ENCODE data around the gene WIF1.

WIF1 gene

DNA sequence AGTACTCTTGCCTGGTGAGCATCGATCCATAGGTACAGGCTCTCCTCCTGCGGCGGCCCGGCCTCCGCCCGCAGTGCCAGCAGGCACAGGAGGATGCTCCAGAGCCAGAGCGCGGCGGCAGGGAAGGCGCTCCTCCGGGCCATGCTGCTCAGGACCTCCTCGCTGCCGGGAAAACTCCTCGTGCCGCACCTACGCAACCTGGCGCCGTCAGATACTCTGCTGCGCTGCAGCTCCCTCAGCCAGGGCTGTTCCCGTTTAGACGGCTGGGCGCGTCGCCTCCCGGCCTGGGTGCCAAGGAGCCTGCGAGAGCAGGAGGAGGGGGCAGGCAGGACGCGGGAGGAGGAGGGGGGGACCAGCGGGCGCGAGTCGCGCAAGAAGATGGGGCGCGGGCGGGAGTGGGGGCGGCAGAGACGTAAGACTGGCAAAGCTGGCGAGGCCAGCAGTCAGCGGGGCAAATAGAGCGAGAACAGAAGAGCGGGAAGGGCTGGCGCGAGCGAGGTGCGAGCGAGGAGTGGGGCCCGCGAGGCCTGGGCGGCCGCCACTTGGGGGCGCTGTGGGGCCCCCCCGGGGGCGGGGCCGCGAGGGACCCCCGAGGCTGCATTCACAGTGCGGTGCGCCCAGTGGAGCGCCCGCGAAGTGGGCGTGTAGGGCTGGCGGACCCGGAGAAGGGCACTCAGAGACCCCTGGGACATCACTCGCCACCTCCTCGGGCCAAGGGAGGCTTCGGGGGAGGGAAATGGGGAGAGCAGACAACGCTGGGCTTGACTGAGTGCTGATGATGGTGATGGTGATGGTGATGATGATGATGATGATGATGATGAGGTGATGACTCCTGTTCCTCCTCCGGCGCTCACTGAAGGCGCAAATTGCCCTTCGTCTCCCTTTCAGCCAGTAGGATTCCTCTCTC lies at the start of gene WIF1:
WIF1 (minus strand) TSS at position 257 of the 907 bp plus-strand sequence; CDS start at position 143, 114 bp downstream.
- DNase-seq: peak; percentile 63

DNA sequence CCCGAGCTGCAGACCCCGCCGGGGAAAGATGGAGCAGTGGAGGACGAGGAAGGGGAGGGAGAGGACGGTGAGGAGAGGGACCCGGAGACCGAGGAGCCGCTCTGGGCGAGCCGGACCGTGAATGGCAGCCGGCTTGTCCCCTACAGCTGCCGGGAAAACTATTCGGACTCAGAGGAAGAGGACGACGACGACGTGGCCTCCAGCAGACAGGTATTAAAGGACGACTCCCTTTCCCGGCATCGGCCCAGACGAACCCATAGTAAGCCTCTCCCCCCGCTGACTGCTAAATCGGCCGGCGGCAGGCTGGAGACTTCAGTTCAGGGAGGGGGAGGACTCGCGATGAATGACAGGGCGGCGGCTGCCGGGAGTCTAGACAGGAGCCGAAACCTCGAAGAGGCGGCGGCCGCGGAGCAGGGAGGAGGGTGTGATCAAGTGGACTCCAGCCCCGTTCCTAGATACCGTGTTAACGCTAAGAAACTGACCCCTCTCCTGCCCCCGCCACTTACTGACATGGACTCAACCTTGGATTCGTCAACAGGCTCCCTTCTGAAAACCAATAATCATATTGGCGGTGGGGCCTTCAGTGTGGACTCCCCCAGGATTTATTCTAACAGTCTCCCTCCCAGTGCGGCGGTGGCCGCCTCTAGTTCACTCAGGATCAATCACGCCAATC lies 49.2 kb upstream of the WIF1 start:
- DNase-seq: peak; percentile 88

- DNase-seq: peak; percentile 97
Measured at GRCh38 chr12:65169320-65170208, 48.5 kb upstream of the WIF1 start, which contains the start of gene LEMD3. Gene LEMD3 (plus strand): TSS chr12:65169583. CDS start chr12:65169597, 14 bp downstream.

GRCh38 chr12:65168681-65169319 lies 47.7 kb upstream of the WIF1 start:
- DNase-seq: peak; percentile 41

DNA sequence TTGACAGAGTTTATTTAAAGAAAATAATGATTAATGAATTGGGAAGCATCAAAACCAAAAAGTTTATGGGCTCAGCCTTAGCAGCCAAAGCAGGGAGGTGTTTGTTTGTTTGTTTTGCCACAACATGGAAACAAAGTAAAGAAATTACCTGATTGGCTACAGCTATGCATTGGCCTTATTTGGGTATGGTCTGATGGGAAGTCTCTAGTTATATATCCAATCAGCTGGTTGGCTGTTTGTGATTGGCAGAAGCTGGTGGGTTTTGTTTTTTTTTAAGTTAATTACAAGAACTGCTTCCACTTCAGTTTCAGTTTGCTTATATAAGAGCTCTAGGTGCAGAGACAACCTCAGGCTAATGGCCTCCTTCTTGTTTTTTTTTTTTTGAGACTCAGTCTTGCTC lies 43.7 kb upstream of the WIF1 start:
- DNase-seq: no peak

DNA sequence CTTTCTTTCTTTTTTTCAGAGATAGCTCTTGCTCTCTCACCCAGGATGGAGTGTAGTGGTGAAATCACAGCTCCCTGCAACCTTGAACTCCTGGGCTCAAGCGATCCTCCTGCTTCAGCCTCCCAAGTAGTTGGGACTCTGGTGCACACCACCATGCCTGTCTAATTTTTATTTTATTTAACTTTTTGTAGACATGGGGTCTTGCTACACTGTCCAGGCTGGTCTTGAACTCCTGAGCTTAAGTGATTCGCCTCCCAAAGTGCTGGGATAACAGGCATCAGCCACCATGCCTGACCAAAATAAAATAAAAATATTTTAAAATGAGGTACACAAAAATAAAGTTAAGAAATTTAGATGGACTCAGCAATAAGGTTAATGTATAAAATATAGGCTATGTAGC lies 43.1 kb upstream of the WIF1 start:
- no peak for DNase-seq

- DNase-seq: no peak
Measured at GRCh38 chr12:65162609-65163008, 41.5 kb upstream of the WIF1 start.

GRCh38 chr12:65157091-65157490 lies 36.0 kb upstream of the WIF1 start:
- no peak for DNase-seq

GRCh38 chr12:65156366-65156841 lies 35.3 kb upstream of the WIF1 start:
- peak; percentile 77 for DNase-seq

DNA sequence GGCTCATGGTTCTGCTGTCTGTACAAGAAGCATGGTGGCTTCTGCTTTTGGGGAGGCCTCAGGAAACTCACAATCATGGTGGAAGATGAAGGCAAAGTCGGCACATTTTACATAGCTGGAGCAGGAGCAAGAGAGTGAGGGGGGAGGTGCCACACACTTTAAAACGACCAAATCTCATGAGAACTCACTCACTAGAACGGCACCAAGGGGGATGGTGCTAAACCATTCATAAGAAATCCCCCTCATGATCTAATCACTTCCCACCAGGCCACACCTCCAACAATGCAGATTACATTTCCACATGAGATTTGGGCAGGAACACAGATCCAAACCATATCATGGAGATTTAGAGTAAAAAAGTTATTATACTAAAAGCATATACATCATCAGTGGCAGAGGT lies 34.7 kb upstream of the WIF1 start:
- DNase-seq: peak; percentile 10

- peak; percentile 39 for DNase-seq
Measured at GRCh38 chr12:65152596-65152995, 31.5 kb upstream of the WIF1 start.

DNA sequence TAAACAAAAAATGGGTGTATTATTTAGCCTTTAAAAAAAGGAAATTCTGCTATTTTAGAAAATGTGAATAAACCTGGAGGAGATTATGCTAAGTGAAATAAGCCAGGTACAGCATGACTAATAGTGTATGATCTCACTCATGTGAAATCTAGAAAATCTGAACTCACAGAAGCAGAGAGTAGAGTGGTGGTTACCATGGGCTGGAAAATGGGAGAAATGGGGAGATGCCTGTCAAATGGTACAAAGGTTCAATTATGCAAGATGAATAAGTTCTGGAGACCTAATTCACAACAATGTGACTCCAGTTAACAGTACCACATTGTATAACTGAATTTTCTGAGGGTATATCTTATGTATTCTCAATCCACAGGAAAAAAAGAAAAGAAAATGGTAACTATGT lies 30.9 kb upstream of the WIF1 start:
- DNase-seq: no peak

DNA sequence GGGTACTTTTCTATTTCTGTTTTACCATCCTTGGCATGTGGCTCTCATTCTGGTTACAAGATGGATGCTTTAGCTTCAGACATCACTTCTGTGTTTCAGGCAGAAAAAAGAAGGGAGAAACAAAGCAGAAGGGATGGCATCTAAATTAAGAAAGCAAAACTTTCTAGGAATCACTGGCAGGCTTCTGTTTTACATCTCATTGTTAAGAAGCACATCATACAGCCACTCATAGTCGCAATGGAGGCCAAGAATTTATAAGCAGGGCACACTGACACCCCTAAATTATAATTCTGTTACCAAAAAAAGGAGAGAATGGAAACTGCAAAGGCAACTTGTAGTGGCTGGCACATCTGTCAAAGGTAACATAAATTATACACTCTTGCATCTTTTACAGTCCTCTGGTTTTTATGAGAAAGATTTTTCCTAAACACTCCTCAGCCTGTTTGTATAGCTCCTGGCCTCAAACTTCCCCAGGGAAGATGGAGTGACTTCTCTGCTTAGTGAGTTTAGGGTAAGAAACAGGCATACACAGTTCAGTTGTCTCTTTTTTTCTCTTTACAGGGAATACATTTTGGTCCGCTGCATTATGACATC lies 26.3 kb upstream of the WIF1 start:
- DNase-seq: no peak

- DNase-seq: no peak
Measured at GRCh38 chr12:65140738-65141137, 19.6 kb upstream of the WIF1 start.

GRCh38 chr12:65139389-65139788 lies 18.3 kb upstream of the WIF1 start:
- DNase-seq: peak; percentile 38

DNA sequence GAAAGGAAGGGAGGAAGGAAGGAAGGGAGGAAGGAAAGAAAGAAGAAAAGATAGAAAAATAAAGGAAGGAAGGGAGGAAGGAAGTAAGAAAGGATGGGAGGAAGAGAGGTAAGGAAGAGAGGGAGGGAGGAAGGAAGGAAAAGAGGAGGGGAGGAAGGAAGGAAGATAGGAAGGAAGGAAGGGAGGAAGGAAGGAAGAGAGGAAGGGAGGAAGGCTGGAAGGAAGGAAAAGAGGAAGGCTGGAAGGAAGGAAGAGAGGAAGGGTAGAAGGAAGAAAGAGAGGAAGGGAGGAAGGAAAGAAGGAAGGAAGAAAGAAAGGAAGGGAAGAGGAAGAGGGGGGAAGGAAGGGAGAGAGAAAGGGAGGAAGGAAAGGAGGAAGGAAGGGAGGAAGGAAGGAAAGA lies 12.8 kb upstream of the WIF1 start:
- DNase-seq: no peak

- no peak for DNase-seq
Measured at GRCh38 chr12:65126482-65126881, 5.4 kb upstream of the WIF1 start.

DNA sequence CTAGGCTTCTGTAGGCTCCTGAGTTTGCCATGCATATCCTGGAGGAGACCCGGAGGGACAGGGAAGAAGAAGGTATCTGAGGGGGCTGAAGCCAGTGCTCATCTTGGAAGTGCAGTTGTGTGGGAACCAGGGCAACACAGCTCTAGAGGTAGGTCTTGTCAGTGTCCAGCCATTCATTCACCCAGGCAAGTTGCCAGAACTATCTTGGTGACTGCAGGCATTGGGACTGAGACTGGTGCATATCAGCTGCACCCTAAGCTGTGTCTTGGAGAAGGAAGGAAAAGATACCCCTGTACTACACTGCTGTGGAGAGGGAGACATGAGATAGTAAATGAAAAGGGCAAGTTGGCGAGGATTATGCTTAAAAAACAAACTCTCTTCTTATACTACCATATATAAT lies 4.9 kb upstream of the WIF1 start:
- peak; percentile 86 for DNase-seq

GRCh38 chr12:65125247-65125646 lies 4.1 kb upstream of the WIF1 start:
- DNase-seq: peak; percentile 50

DNA sequence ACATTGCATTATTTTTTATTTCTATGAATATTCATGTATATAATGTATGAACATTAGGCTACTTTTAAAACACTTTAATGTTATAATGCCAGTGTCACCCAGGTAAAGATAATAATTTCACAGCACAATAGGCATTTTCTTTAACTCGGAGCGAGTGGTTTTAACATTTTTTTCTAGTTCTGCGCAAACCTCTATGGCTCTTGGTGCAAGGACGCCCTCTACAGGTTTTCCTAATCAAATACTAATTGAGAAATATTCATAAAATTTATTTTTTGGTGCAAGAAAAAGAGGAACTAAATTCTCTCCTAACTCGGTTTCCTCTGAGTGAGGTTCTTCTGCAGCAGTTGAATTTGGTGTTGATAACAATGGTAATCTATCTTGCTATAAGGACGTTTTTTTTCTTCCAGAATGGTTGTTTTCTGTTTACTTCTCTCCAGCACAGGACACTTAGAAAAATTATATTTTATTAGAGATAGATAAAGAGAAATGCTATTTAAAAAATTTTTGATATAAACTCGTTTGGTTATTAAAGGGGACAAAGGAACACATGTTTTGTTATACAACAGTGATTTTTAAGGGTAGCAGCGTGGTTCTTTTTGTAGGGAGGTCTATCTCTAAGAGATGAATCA lies 2.4 kb upstream of the WIF1 start:
- DNase-seq: peak; percentile 92

DNA sequence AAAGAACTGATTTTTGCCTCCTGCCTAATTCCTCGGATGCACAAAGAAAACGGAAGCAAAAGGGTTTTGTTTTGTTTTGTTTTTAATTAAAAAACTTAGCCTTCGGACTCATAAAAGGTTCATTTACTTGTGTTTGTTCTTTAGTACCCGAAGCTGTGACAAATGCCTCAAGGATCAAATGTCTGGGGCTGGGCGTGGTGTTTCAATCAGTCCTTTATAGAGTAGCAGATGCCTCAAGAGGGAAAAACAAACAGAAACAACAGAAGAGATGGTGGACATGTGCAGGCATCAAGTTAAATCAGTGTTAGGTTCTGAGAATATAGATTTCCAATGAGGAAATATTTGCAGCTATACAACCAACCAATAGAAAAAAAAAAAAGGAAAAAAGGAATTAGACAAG lies 1.6 kb upstream of the WIF1 start:
- DNase-seq: no peak

Measured in hematopoietic multipotent progenitor cell treated with erythropoietin and hydrocortisone succinate and interleukin-3 and kit ligand, for 4 days (in vitro differentiated cells).